GM18502 (cell line): ENCODE measurements around the gene CLEC6A.
"Not testable (repeated sequence)": the region's sequence is repeated elsewhere in the genome, so short reads cannot be mapped to it uniquely, and the experiment has no call there.

Source experiments
- ATAC-seq: cut with Tn5 transposase; IDR thresholded peaks from one replicate; pipeline ENCODE4 v1.9.1; 2021; ENCODE audit warnings: mild to moderate bottlenecking; ENCODE audit not compliant: unreplicated experiment, poor library complexity

CLEC6A gene

DNA sequence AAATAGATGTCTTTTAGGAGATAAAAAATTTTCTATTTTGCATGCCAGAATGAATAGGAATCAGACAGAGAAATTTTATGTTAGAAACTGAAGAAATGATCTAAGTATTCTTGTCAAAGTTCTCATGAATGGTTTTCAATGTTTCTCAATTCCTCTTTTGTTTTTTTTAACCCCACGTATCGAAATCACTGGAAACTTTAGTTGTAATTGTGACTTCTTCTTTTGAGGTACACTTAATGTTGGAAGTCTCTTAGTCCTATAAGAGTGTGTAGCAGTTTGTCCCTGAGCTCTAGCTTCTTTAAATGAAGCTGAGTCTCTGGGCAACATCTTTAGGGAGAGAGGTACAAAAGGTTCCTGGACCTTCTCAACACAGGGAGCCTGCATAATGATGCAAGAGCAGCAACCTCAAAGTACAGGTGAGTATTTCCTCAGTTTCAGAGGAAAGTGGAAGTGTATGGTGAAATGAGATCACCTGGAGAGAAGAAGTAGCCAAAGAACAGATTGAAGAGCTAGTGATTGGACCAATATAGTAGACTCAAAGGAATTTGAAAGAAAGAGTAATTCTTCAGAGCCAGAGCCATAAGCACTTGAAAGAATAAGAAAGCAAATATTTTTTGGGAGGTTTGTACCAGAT, at the start of gene CLEC6A:
Gene CLEC6A (plus strand): TSS at position 236 of the 634 bp plus-strand sequence. CDS start 150 bp downstream, at position 386.
- no peak for ATAC-seq

- not testable (repeated sequence) for ATAC-seq
Measured at GRCh38 chr12:8419576-8419975, 36.2 kb upstream of the CLEC6A start.

- ATAC-seq = no peak
Measured at GRCh38 chr12:8420506-8420905, 35.3 kb upstream of the CLEC6A start.

DNA sequence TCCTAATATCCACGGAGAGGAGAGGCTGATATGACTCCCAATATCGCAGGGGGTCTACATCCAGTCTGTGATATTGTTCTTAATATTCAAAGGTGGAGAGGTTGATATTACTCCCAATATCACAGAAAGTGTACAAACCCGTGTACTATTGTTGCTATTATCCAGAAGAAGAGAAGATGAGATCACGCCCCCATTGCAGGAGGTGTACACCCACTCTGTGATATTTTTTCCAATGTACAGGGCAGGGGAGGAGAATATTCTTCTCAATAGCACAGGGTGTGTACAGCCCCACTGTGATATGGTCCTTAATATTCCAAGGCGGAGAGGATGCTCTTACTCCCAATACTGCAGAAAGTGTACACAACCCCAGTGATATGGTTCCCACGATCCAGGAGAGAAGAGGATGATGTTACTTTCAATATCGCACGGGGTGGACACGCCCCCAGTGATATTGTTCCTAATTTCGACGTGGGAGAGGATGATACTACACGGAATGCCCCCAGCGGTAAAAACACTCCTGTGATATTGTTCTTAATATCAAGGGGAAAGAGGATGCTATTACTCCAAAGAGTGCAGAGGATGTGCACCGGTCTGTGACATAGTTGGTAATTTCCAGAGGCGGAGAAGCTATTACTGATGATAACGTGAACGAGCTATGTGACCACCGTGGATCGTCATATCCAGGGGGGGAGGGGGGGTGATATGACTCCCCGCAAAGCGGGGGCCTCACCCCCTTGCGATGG, 11.1 kb upstream of the CLEC6A start:
- ATAC-seq = not testable (repeated sequence)

DNA sequence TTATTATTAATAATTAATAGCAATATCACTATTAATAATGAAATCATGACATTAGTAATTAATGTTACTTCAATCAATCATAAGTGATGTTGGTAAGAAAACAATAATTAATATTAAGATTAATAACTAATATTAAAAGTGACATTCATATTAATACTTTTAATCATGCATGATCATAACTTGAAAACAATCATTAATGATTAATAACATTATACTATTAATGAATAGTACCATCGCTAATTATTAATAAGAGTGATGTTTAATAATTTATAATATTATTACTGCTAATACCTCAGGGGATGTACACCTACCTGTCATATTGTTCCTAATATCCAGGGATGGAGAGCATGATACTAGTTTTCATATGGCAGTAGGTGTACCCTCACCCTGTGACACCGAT, 10.0 kb upstream of the CLEC6A start:
- ATAC-seq = no peak

GRCh38 chr12:8446642-8447547, 8.9 kb upstream of the CLEC6A start:
- ATAC-seq = no peak

GRCh38 chr12:8449355-8449859, 6.4 kb upstream of the CLEC6A start:
- no peak for ATAC-seq

DNA sequence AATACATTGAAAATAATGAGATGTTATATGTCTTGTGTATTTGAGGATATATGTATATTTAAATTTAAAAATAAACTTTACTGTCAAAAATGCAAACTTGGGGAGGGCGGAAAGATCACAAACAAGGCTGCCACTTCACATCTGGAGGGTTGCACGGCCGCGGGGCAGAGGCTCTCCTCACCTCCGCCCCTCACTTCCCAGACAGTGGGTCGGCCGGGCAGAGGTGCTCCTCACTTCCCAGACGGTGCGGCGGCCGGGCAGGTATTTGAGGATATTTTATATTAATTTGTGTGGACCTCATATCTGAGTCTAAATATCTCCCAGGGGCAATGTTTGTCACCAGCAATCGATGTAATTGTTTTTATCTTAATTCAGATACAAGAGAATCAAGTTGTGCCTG, 3.7 kb upstream of the CLEC6A start:
- ATAC-seq = no peak

DNA sequence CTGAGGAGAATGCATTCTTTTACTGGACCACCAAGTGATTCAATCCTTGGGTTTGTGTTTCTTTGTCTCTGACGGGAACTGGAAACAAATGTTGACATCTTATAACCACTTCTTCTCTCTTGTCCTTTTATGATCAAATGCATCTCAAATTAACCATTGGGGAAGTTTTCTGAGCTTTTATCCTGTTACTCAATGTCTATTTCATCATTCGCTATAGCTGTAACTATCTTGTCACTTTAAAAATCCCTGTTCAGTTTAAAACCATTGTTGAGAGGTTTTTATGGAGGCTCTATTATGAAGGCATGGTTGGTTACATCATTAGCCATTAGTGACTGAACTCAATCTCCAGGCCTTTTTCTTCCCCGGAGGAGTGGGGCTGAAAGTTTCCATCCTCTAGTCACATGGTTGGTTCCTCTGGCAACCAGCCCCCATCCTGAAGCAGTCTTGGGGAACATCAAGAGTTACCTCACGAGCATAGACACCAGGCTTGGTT, 2.7 kb upstream of the CLEC6A start:
- ATAC-seq = no peak

DNA sequence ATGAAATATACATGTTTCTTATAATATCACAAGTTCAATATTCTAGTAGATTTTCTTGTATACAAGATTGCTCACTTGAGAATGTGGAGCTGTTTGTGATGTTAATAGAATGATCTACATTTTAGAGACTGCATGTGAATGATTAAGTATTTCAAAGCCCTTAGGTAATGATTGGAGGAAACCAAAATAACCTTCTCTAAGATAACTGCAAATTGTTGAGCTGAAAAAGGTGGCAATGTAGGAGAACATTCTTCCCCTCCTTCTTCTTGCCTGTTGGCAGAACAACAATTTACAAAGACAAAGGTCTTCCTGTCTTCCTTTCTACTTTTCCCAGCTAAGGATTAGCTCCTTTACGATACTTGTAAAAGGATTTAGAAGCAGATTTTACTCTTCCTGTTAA, 2.0 kb upstream of the CLEC6A start:
- no peak for ATAC-seq

GRCh38 chr12:8455271-8455670, 491 bp upstream of the CLEC6A start:
- ATAC-seq = no peak

- ATAC-seq = no peak
Measured at GRCh38 chr12:8461426-8461825, 5.7 kb downstream of the CLEC6A start.

- ATAC-seq = no peak
Measured at GRCh38 chr12:8465301-8465996, 9.7 kb downstream of the CLEC6A start.

- ATAC-seq = no peak
Measured at GRCh38 chr12:8466241-8466640, 10.5 kb downstream of the CLEC6A start.

GRCh38 chr12:8471090-8471489, 15.3 kb downstream of the CLEC6A start:
- ATAC-seq = no peak

GRCh38 chr12:8475508-8476203, 19.9 kb downstream of the CLEC6A start:
- ATAC-seq = no peak

GRCh38 chr12:8482571-8483061, 26.9 kb downstream of the CLEC6A start:
- no peak for ATAC-seq

DNA sequence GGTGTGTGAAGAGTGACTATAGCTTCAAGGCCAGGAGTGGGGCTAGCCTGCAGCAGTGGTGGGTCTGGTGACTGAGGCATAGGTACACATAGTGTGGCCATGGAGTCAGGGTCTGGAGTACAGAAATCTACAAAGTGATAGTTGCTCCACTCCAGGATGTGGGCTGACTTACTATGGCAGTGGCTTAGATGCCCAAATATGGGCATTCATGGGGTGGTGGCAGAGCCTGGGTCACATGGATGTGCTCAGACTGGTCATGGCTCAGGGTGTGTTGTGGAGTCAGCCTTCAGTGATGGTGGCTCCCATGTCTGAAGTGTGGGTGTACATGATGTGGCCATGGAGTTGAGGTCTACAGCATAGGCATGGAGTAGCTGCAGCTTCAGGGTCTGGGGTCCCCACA, 27.3 kb downstream of the CLEC6A start:
- no peak for ATAC-seq
